ENCODE results near the gene UHRF1. TPM values are rescaled to one million over a fixed set of nuclear protein-coding genes. Genes with fewer than 3 reads are reported as not detected.
"Not testable (repeated sequence)": the region's sequence is repeated elsewhere in the genome, so short reads cannot be mapped to it uniquely, and the experiment has no call there.

The UHRF1 gene
- total RNA-seq, 1 experiment from 2014 or later = 118 TPM

DNA sequence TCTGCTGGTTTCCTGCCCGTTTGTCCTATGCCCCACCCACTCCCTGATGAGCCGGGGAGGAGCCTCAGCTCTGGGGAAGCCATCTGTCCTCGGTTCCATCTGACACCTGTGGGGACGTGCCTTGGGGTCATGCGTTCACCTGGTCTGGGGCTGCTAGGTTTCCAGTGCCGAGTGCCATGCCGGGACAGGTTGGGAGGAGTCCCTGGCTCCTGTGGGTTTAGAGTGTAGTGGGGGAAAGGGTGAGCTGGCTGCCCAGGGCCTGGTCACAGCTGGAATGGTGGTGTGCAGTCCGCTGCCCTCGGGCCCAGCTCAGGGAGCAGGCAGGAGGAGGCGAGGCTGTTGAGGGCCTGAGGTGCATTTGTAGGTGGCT lies 62.1 kb downstream of the UHRF1 start:
- DNase-seq (ENCODE audit: low spot score) = no peak

DNA sequence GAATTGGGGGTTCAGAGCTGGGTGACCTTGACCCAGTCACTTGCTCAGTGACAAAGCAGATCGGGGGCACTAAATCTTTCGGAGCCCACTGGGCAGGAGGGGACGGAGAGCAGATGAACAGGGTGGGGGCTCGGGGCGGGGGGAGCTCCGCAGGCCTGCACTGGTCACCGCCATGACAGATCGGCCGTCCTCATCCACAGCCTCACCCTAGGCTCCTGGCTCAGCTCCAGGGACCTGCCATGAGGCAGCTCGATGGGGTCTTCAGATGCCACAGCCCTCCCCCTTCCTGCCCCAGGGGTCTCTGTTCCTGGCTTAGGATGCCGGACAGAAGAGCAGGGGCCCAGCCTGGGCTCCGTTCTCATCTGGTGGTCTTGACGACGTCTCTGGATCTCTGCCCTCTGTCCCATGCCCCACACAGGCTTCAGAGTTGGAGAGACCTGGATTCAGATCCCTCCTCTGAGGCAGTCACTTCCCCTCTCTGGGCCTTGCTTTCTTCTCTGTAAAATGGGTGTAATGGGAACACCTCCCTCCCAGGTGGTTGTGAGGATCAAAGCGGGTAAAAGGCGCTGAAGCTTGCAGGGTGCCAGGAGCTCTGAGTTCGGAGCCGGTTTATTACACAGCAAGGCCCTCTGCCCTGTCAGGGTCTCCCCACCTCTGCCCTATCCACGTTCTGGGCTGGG lies 62.7 kb downstream of the UHRF1 start:
- DNase-seq (ENCODE audit: low spot score) = no peak

DNA sequence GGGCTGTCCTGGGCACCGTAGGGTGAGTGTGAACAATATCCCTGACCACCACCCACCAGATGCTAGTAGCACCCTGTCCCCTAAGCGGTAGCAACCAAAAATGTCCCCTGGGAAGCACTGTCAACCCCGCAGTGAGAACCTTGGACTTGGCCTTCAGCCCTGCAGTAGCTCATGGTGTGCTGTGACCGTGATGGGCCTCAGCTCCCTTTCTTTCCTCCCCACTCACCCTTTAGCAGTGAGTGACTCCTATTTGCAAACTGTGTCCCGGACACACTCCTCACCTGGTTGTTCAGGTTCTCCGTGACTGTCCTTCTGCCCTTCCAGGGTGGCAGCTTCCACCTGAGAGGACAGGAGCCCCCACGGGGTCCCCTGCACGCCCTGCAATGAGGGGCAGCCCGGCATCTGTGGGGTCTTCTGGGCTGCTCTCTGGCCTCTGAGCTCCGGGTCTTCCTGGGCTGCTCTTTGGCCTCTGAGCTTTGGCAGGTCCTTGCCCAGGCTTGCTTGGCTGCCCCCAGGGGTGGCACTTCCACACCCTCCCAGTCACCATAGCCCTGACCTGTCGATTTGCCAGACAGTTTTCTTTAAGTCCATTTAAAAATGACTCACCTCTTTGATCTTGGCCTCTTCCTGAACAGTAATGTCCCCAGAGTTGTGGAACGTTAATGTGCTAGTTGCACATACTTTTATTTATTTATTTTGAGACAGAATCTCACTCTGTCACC lies 63.4 kb downstream of the UHRF1 start:
- peak; percentile 81 for DNase-seq (ENCODE audit: low spot score)

DNA sequence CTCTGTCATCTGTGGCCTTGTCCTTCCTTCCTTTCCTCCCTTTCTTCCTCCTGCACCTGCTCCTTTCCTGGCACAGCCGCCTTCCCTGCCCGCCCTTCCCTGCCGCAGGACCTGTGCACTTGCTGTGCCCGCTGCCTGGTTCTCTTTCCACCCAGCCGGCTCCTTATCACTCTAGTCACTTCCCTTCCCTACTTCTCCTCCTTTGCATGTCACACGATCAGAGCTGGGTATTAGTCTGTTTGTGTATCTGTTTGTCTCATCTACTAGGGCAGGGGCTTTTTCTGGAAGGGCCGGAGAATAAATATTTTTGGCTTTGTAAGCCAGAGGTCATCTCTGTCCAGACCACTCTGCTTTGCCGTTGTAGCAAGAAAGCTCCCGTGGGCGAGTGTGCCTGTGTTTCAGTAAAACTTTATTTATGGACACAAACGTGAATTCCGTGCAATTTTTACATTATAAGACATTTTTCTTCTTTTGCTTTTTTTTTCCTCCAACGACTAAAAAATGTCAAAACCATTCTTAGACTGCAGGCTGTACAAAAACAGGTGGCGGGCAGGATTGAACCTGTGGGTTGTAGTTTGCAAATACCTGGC lies 65.7 kb downstream of the UHRF1 start:
- DNase-seq (ENCODE audit: low spot score) = no peak

DNA sequence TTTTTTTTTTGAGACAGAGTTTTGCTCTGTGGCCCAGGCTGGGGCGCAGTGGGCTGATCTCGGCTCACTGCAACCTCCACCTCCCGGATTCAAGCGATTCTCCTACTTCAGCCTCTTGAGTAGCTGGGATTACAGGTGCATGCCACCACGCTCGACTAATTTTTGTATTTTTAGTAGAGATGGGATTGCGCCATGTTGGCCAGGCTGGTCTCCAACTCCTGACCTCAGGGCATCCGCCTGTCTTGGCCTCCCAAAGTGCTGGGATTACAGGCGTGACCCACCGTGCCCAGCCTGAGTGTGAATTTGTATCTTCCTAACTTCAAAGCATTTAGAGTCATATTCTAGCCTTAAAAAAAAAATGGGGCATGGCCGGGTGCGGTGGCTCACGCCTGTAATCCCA lies 66.3 kb downstream of the UHRF1 start:
- DNase-seq (ENCODE audit: low spot score) = not testable (repeated sequence)

DNA sequence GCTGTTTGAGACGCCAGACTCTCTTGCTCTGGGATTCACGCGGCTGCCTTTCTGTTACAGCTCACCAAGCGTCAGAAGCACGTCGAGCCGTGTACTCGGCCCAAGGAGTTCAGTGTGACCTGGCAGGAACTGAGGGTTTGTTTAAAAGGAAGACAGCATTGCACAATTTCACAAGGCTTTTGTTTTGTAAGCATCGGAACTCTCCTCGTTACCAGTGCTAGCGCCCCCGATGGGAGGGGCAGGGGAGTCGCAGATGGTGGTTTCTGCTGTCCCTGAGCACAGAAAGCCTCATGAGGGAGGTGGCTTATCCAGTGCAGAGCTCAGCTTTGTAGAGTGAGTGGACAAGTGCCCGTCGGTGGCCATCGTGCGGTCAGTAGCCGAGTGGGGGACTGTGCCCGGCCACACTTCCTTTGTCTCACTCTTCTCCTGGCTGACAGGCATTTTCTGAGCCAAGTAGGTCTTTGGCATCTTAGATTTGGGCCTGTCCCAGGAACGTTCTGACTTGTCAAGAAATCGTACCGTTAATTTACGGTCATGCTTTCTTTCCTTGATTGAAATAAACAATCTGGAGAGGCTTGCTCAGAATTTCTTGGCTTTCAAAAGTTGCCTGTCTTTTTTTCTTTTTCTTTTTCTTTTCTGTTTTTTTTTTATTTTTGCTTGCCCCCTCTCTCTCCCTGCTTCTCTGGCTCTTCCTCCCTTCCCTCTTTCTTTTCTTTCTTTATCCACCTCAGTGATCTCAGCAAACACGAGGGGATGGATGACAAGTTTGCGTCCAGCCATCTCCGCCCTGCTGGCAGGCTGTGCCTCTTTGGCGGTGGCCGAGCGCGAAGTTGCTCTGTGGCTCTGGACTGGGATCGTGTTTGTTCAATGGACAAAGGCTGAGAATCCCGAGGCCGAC lies 67.3 kb downstream of the UHRF1 start:
- DNase-seq (ENCODE audit: low spot score) = peak; percentile 66

DNA sequence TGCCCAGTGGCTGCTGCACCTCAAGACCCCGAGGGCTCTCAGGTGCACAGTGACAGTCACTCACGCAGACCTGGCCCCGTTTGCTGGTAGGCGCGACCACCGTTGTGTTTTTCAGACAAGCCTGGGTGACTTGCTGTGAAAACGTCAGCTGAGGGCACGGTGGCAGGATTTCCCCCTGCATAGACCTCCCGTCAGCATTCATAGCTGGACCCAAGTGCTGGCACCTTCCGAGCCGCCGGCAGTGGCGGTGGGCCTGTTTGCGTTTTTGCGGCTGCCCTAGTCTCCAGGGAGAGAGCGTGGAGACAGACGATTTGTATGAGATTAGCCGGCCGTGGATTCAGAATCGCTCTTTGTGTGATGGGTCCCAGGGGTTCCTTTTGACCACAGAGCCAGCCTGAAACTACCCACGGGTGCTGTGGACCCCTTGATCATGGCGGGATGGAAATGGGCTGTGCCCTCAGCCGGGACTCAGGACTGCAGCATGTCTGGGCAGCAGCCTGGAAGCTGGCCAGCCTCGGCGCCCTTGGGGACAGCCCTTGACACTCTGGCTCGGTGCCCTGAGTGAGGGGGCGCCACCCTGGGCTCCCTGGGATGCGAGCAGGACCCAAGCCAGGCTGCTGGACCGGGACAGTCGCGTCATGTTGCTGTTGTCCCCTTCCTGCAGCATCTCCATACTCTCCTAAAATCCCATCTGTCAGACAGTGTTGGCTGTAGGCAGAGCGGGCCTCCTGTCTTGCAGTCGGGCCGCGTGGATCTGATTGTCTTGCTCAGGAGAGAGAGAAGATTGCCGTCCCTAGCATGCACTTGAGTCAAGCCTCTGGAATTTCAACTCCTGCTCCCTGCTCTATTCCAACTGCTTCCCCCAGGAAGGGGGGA lies 68.2 kb downstream of the UHRF1 start:
- peak; percentile 92 for DNase-seq (ENCODE audit: low spot score)

DNA sequence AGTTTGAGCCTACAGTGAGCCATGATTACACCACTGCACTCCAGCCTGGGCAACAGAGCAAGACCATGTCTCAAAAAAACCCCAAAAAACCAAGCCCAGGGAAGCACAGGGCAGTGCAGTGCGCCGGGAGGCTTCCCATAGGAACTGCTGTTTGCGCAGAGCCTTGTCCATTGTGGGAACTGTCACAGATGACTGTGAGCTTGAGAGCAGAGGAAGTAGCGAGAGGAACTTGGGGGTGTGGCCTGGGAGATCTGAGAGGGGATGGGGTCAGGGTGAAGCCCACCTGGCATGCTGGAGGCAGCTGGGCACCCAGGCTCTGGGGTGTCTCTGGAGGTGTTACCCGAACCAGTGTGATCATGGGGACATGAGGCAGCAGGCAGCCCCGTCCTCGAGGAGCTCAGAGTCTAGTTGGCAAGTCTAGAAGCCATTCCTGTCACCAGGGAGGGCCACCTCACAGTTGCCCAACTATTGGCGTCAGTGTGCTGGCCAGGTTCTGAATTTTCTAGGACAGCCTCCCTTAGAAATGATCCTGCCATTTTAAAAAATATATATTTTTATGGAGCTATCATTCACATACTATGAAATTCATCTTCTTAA lies 70.0 kb downstream of the UHRF1 start:
- DNase-seq (ENCODE audit: low spot score) = no peak

DNA sequence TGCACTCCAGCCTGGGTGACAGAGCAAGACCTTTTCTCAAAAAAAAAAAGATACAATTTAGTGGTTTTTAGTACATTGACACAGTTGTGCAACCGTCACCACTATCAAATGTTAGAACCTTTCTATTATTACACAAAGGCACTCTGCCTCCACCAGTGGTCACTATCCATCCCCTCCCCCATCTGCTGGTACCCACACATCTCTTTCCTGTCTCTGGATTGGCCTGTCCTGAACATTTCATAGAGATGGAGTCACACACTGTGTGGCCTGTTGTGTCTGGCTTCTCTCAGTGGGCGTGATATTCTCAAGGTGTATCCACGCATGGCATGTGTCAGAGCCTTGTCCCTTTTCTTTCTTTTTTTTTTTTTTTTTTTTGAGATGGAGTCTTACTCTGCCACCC lies 70.8 kb downstream of the UHRF1 start:
- DNase-seq (ENCODE audit: low spot score) = peak; percentile 29

DNA sequence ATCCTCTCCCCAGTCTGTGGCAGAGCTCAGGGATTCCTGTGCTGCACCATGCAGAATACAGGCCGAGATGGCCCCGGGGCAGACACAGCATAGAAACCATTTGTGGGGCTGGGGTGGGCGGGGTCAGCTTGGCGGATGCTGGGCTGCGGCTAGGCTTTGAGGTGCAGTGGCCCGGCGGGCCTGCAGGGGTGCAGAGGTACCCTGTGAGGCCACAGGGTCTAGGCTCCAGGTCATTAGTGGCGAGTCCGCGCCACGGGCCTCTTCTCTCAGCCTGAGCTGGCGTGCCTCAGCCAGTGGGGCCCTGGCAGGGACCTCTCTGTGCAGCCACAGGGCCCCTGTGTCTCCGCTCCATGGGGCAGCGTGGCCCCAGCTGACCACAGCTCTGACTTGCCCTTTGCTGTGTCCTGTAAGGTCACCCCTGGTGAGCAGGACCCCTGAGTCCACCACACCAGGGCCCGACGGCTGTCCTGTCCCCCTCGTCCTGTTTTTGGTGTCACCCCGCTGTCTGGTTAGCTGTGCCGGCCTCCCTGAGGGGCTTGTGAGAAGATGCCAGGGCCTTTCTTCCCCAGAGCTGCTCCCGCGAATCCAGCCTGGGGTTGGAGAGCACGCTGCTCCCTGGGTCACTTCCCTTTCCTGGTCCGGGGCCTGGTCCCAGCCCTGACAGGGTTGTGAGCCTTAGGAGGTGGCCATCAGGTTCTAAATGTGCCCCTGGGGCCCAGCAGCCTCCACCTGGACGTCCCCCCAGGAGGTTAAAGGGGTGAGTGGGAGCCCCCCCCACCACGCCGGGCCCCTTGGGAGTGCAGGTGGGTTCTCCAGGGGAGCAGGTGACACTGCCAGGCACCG lies 71.8 kb downstream of the UHRF1 start:
- DNase-seq (ENCODE audit: low spot score) = no peak

DNA sequence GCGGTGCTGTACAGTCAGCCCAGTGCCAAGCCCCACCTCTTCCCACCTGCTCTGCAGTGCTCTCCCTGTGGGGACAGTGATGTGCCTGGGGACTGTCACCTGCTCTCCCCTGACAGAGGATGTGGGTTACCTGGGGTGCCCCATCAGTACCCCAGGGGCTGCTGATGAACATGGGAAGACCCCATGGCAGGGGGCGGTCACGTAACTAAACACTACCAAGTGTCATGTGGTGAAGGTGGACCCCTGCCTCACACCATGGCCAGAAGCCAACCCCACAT lies 72.3 kb downstream of the UHRF1 start:
- DNase-seq (ENCODE audit: low spot score) = no peak

DNA sequence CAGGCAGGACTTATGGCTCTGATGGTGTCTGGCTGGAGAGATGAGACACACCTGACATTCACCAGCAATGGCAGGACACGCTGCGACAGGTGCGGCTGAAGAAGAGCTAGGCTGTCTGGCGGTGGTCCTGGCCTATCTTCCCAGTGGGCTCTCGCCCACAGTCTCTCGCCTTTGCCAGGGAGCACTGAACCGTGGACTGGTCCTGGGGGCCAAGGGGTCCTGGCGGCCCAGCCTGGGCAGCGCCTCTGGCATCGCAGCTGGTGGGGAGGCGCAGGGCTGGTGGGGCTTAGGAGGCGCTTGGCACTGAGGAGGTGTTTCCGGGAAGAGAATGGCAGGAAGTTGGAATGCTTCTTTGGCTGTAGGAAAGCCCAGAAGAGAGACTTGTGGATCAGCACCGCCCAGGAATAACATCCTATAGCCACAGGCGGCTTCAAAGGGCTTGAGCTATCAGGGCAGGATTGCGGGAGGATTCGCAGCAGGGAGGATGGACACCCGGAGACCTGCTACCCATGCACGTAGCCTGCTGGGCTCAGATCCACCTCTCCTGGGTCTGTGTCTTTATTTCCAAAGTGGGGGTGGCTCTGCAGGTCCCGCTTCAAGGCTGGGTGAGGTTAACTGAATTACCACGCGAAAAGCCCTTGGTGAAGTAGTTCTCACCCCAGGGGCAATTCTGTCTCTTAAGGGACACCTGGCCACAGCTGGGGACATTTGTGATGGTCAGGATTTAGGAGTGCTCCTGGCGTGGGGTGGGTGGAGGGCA lies 74.2 kb downstream of the UHRF1 start:
- no peak for DNase-seq (ENCODE audit: low spot score)

DNA sequence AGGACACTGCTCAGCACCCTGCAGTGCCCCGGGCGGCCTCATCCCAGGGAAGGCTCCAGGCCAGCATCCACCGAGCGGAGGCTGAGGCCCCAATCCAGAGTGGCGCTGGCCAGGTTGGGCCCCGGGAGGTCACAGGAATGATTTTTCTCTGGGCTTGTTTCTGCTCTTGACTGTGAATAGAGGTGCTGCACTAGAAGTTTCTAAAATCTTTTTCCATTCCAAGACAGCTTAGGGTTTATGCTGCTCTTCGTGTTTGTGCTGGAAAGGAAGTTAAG lies 74.7 kb downstream of the UHRF1 start:
- DNase-seq (ENCODE audit: low spot score) = no peak

DNA sequence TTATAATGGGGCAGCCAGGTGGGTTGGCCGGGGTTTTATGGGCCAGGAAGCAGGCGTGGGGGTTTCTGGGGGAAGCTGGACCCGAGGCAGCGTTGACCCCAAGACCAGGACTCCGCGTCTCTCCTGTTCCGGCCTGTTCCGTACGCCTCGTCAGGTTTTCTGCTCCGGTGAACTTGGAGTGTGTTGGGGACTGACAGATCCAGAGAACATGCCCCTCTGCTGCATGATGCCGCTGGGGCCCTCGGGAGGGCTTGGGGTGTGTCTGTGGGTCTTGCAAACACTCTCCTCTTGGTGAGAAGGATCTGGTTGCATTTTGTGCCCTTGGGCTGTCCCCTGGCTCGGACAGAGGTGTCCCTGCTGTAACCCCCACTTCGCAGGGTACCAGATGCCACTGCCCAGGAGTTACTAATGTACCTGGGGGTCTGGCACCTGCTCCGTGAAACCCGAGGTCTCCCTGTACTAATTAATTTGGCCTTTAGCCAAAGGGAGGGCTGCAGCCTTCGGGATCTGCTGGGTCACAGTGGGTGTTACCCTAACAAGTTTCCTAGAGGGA lies 75.2 kb downstream of the UHRF1 start:
- DNase-seq (ENCODE audit: low spot score) = no peak

DNA sequence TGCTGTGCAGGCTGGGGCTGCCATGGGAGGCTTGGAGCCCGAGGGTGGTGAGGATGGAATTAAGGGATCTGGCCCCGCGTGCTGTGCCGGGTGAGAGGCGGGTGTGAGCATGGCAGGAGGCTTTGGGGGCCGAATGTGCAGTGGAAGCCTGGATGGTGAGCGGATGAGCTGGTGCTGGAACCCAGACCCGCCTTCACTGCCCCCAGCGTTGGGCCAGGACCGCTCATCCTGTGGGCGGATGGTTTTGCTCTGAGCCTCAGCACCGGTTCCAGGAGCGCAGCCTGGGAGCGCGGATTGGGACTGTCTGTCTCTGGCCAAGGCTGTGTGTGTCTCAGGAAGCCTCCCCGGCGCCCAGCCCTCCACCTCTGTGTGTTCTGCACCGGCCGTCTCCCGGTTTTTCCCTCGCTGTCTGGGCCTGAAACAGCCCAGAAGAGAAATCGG lies 76.3 kb downstream of the UHRF1 start:
- no peak for DNase-seq (ENCODE audit: low spot score)

DNA sequence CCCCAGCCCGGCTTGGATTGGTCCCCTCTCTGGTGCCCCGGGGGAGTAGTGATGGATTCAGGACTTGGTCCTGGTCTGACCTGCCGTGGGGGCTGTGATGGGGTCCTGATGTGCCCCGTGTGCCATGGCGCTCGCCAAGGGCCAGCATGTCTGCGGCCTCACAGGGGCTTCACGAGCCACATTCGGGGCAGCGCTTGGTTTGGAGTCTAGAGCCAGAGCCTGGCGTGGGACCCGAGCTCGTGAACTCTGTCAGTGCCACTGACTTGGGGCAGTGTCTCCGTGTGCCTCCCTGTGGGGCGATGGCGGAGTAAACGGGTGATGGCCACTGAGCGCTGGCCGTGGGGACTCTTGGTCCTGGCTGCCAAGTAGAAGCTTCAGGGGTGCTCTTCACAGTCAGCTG lies 76.8 kb downstream of the UHRF1 start:
- no peak for DNase-seq (ENCODE audit: low spot score)

DNA sequence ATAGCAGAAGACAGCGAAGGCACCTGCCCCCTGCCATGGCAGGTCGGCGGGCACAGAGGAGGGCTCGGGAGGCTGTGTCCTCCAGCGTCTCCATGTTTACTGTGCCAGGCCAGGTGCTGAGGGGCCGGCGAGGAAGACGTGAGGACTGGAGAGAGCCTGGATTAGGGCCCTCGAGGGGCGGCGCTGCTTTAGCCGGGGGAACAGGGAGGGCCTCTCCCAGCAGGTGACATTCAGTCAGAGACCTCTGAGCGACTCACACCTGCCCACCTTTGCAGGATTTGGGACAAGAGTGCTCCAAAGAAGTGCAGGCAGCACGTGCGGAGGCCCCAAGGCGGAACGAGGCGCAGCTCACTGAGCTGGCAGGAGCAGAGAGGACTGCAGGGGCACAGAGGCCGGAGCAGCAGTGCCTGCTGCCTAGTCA lies 77.2 kb downstream of the UHRF1 start:
- DNase-seq (ENCODE audit: low spot score) = no peak

DNA sequence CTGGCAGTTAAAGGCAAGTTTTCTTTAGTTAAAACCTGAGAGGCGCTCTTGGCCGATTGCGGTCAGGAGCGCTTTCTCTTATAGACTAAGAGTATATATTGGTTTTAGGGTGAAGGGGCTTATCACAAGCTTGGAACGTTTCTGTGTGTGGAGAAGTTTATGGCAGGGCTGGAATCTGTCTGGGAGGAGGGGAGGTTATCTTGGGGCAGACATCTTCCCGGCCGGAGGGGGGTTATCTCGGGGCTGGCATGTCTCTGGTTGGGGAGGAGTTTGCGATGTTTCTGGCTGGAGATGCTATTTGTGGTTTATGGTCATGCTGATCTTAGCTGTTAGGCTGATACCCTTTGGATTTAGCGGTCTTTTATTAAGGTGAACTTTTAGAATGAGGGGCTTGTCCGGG lies 78.0 kb downstream of the UHRF1 start:
- peak; percentile 54 for DNase-seq (ENCODE audit: low spot score)

DNA sequence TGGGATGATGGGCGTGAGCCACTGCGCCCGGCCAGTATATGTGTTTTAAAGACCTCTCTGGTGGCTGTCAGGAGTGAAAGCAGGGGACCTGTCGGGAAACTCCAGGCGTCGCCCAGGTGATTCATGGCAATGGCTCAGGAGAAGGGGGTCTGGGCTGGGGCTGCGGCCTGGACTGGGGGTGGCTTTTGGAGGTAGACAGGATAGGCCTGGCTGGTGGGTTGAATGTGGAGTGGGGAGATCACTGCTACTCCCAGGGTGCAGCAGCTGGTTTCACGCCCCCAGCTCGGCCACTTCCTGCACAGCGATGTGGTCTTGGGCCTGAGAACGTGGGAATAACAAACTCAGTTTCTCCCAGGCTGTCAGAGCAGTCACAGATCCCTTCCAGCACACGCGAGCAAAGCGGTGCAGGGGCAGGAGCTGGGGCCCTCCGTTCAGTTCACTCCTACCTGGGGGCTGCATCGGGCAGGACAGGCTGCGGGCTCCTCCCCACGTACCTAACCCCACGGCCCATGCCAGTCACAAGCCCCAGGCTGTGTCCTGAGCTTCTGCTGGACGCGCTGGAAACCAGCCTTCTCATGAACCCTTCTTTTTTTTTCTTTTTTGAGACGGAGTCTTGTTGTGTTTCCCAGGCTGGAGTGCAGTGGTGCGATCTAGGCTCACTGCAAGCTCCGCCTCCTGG lies 78.5 kb downstream of the UHRF1 start:
- no peak for DNase-seq (ENCODE audit: low spot score)

Measured in A172 (cell line).